Testis (tissue), 2 donors: ENCODE results near the gene EIF4G3.

Experiments
- POLR2A ChIP-seq: fragments of 450-650 bp; IDR thresholded peaks from one replicate; pipeline ENCODE4 v1.6.1; 2017; ENCODE audit warnings: antibody characterized with exemption, mild to moderate bottlenecking, moderate library complexity
- TF ChIP-seq, protein P1 (sequence below), 3 experiments: fragments of 450-650 bp in 2 of 3; fragments of 200-600 bp in 1 of 3; sonication (generic) in 1 of 3; IDR thresholded peaks; one replicate each; pipeline ENCODE4 v1.5.1; 2016 to 2019; ENCODE audit warnings: antibody characterized with exemption in 3 of 3, mild to moderate bottlenecking in 2 of 3, moderate library complexity in 1 of 3

GRCh38 chr1:21129407-21129806 is 47.3 kb downstream of the EIF4G3 start:
- TF ChIP-seq, protein P1, sequence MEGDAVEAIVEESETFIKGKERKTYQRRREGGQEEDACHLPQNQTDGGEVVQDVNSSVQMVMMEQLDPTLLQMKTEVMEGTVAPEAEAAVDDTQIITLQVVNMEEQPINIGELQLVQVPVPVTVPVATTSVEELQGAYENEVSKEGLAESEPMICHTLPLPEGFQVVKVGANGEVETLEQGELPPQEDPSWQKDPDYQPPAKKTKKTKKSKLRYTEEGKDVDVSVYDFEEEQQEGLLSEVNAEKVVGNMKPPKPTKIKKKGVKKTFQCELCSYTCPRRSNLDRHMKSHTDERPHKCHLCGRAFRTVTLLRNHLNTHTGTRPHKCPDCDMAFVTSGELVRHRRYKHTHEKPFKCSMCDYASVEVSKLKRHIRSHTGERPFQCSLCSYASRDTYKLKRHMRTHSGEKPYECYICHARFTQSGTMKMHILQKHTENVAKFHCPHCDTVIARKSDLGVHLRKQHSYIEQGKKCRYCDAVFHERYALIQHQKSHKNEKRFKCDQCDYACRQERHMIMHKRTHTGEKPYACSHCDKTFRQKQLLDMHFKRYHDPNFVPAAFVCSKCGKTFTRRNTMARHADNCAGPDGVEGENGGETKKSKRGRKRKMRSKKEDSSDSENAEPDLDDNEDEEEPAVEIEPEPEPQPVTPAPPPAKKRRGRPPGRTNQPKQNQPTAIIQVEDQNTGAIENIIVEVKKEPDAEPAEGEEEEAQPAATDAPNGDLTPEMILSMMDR (IDR thresholded peaks at IDR 0.05), result no peak
- no peak for TF ChIP-seq POLR2A
